Neuronal stem cell (in vitro differentiated cells): ENCODE data around the gene FBXO36.

Source experiments
- DNase-seq: peaks from one replicate; pipeline ENCODE4 v3.0.0-alpha.2; 2013; ENCODE audit warnings: low spot score
- H2AFZ ChIP-seq: one replicate; pipeline ENCODE4 v1.6.1; 2013; ENCODE audit warnings: mild to moderate bottlenecking, low read length, inconsistent platforms
- H2AK5ac ChIP-seq: 2 replicates; pipeline ENCODE4 v1.6.1; 2013; ENCODE audit warnings: low read depth, mild to moderate bottlenecking, inconsistent platforms, low read length, moderate library complexity, mixed read lengths
- H2BK120ac ChIP-seq: 2 replicates; pipeline ENCODE4 v1.6.1; 2013; ENCODE audit warnings: low read depth, mild to moderate bottlenecking, inconsistent platforms, low read length, moderate library complexity, mixed read lengths
- H2BK12ac ChIP-seq: one replicate; pipeline ENCODE4 v1.6.1; 2013; ENCODE audit warnings: low read length, inconsistent platforms
- H2BK15ac ChIP-seq: 2 replicates; pipeline ENCODE4 v1.6.1; 2013; ENCODE audit warnings: mild to moderate bottlenecking, low read length, inconsistent platforms, mixed read lengths
- H2BK5ac ChIP-seq: one replicate; pipeline ENCODE4 v1.6.1; 2013; ENCODE audit warnings: inconsistent platforms, mild to moderate bottlenecking, low read length, moderate library complexity
- H3K14ac ChIP-seq: one replicate; pipeline ENCODE4 v1.6.1; 2013; ENCODE audit warnings: low read length, inconsistent platforms
- H3K18ac ChIP-seq: 2 replicates; pipeline ENCODE4 v1.6.1; 2013; ENCODE audit warnings: low read length, inconsistent platforms
- H3K23ac ChIP-seq: 2 replicates; pipeline ENCODE4 v1.6.1; 2013; ENCODE audit warnings: low read depth, mild to moderate bottlenecking, mixed read lengths, low read length, inconsistent platforms; ENCODE audit not compliant: poor library complexity
- H3K27ac ChIP-seq: replicated peaks from 3 replicates; pipeline ENCODE4 v1.5.1; 2013; ENCODE audit warnings: low read length, inconsistent platforms
- H3K27me3 ChIP-seq, 3 experiments: 2 replicates each; pipeline ENCODE4 v1.6.1; 2013; ENCODE audit warnings: low read length in 3 of 3, mild to moderate bottlenecking in 2 of 3, inconsistent platforms in 1 of 3, low read depth in 1 of 3, mixed read lengths in 1 of 3, moderate library complexity in 1 of 3; ENCODE audit not compliant: control insufficient read depth in 3 of 3, insufficient read depth in 3 of 3
- H3K36me3 ChIP-seq, 2 donors: replicated peaks in 1 of 2; 2 replicates each; pipeline ENCODE4 v1.6.1; 2013; ENCODE audit warnings: low read length in 2 of 2; ENCODE audit not compliant: control insufficient read depth in 2 of 2, insufficient read depth in 2 of 2
- H3K4ac ChIP-seq: 2 replicates; pipeline ENCODE4 v1.6.1; 2013; ENCODE audit warnings: inconsistent platforms, mild to moderate bottlenecking, low read length, moderate library complexity
- H3K4me1 ChIP-seq, 2 donors: 1 replicate in 1 of 2; 2 replicates in 1 of 2; pipeline ENCODE4 v1.6.1; 2013; ENCODE audit warnings: low read length in 2 of 2, low read depth in 1 of 2; ENCODE audit not compliant: control insufficient read depth in 2 of 2, insufficient read depth in 1 of 2
- H3K4me2 ChIP-seq: one replicate; pipeline ENCODE4 v1.6.1; 2013; ENCODE audit warnings: mild to moderate bottlenecking, low read length, inconsistent platforms; ENCODE audit not compliant: insufficient read depth, poor library complexity, severe bottlenecking
- H3K4me3 ChIP-seq, 2 donors: 2 replicates each; pipeline ENCODE4 v1.5.1; 2013; ENCODE audit warnings: low read length in 2 of 2, mild to moderate bottlenecking in 2 of 2, inconsistent platforms in 1 of 2, moderate library complexity in 1 of 2
- H3K79me1 ChIP-seq: one replicate; pipeline ENCODE4 v1.6.1; 2013; ENCODE audit warnings: low read depth, mild to moderate bottlenecking, inconsistent platforms, low read length, moderate library complexity
- H3K9ac ChIP-seq: one replicate; pipeline ENCODE4 v1.6.1; 2013; ENCODE audit warnings: mild to moderate bottlenecking, low read depth, low read length, inconsistent platforms; ENCODE audit not compliant: poor library complexity
- H3K9me3 ChIP-seq, 2 donors: replicated peaks in 1 of 2; 2 replicates each; pipeline versions ENCODE3 to v1.6.1; 2013; ENCODE audit warnings: low read length in 2 of 2, mild to moderate bottlenecking in 2 of 2, inconsistent platforms in 1 of 2, low read depth in 1 of 2, mixed read lengths in 1 of 2, moderate library complexity in 1 of 2; ENCODE audit not compliant: control insufficient read depth in 2 of 2, insufficient read depth in 1 of 2
- H4K8ac ChIP-seq: one replicate; pipeline ENCODE4 v1.6.1; 2013; ENCODE audit warnings: low read depth, mild to moderate bottlenecking, inconsistent platforms, low read length, moderate library complexity
- H4K91ac ChIP-seq: one replicate; pipeline ENCODE4 v1.6.1; 2013; ENCODE audit warnings: low read length, low read depth, mild to moderate bottlenecking, inconsistent platforms; ENCODE audit not compliant: poor library complexity
- WGBS, 2 donors: extraction: QIAGEN DNeasy Blood & Tissue Kit; methylation state at CpG; one replicate each; pipeline ENCODE4 v1.1.7; 2013; ENCODE audit warnings: missing lambda C conversion rate in 2 of 2, mixed read lengths in 1 of 2; ENCODE audit not compliant: insufficient read length in 2 of 2, insufficient replicate concordance in 1 of 2; ENCODE audit errors: extremely low coverage in 2 of 2; 5-methylcytosine and 5-hydroxymethylcytosine counted together

Gene FBXO36

GRCh38 chr2:230042195-230042594 is 119.9 kb downstream of the FBXO36 start:
- Histone ChIP-seq H4K8ac (no peak overlapping the region), H3K4ac (no peak overlapping the region), H2BK12ac (no peak overlapping the region), H3K27ac (no peak overlapping the region), H3K4me2 (no peak overlapping the region), H3K4me1 (peaks cover 0 to 2% of the 10 kb centered on the region in 2 donors), H3K18ac (no peak overlapping the region), H3K9ac (no peak overlapping the region), H2AFZ (no peak overlapping the region), H2BK15ac (no peak overlapping the region), H3K14ac (no peak overlapping the region), H3K4me3 (no peak overlapping the region), H4K91ac (no peak overlapping the region), H3K23ac (no peak overlapping the region), H2BK120ac (no peak overlapping the region), H3K9me3 (peaks cover 0 to 9% of the 10 kb centered on the region in 2 donors), H2AK5ac (no peak overlapping the region), H3K27me3 (no peaks in the 10 kb centered on the region), H2BK5ac (no peak overlapping the region), H3K36me3 (peaks cover 0 to 75% of the 10 kb centered on the region in 2 donors), H3K79me1 (no peaks in the 10 kb centered on the region)
- WGBS, 2 donors: no CpG with 5 or more reads among the region's 1 CpG
- no peak for DNase-seq

GRCh38 chr2:230043025-230043424 is 120.7 kb downstream of the FBXO36 start:
- DNase-seq: no peak
- Histone ChIP-seq H3K4ac (no peak overlapping the region), H4K91ac (no peak overlapping the region), H2AK5ac (no peak overlapping the region), H3K27me3 (no peaks in the 10 kb centered on the region), H2BK120ac (no peak overlapping the region), H3K4me2 (no peak overlapping the region), H2AFZ (no peak overlapping the region), H3K4me3 (no peak overlapping the region), H4K8ac (no peak overlapping the region), H2BK15ac (no peak overlapping the region), H3K9me3 (peaks cover 0 to 9% of the 10 kb centered on the region in 2 donors), H3K27ac (no peak overlapping the region), H3K9ac (no peak overlapping the region), H2BK5ac (no peak overlapping the region), H3K14ac (no peak overlapping the region), H3K23ac (no peak overlapping the region), H3K36me3 (peaks cover 0 to 75% of the 10 kb centered on the region in 2 donors), H3K18ac (no peak overlapping the region), H2BK12ac (no peak overlapping the region), H3K4me1 (peaks cover 0 to 2% of the 10 kb centered on the region in 2 donors), H3K79me1 (no peaks in the 10 kb centered on the region)
- no CpG with 5 or more reads among the region's 5 CpGs for whole genome bisulfite sequencing, 2 donors

- H3K79me1 ChIP-seq: no peaks in the 10 kb centered on the region
- H2AFZ ChIP-seq: no peak overlapping the region
- H3K9me3 ChIP-seq: peaks cover 0 to 9% of the 10 kb centered on the region in 2 donors
- H3K14ac ChIP-seq: no peak overlapping the region
- H2AK5ac ChIP-seq: no peak overlapping the region
- no peak overlapping the region for H2BK15ac ChIP-seq
- H3K4me1 ChIP-seq: peaks cover 0 to 2% of the 10 kb centered on the region in 2 donors
- no peak overlapping the region for H4K91ac ChIP-seq
- no peak overlapping the region for H3K23ac ChIP-seq
- H3K18ac ChIP-seq: no peak overlapping the region
- no peak overlapping the region for H3K27ac ChIP-seq
- H3K4me2 ChIP-seq: no peak overlapping the region
- no peak overlapping the region for H3K9ac ChIP-seq
- H3K27me3 ChIP-seq: no peaks in the 10 kb centered on the region
- DNase-seq: no peak
- H2BK5ac ChIP-seq: no peak overlapping the region
- no peak overlapping the region for H2BK120ac ChIP-seq
- peaks cover 0 to 75% of the 10 kb centered on the region in 2 donors for H3K36me3 ChIP-seq
- WGBS, 2 donors: no CpG with 5 or more reads among the region's 2 CpGs
- H3K4ac ChIP-seq: no peak overlapping the region
- H3K4me3 ChIP-seq: no peak overlapping the region
- no peak overlapping the region for H4K8ac ChIP-seq
- no peak overlapping the region for H2BK12ac ChIP-seq
Observed at GRCh38 chr2:230043461-230043860, 121.2 kb downstream of the FBXO36 start.

GRCh38 chr2:230046491-230046890 is 124.2 kb downstream of the FBXO36 start:
- H3K79me1 ChIP-seq: no peaks in the 10 kb centered on the region
- H3K14ac ChIP-seq: no peak overlapping the region
- no peaks in the 10 kb centered on the region for H3K4me1 ChIP-seq
- no peak overlapping the region for H4K91ac ChIP-seq
- H2BK5ac ChIP-seq: no peak overlapping the region
- no peak overlapping the region for H2BK120ac ChIP-seq
- no peak overlapping the region for H3K4me2 ChIP-seq
- no peak overlapping the region for H4K8ac ChIP-seq
- H2AK5ac ChIP-seq: no peak overlapping the region
- H2BK15ac ChIP-seq: no peak overlapping the region
- H3K18ac ChIP-seq: no peak overlapping the region
- no peak overlapping the region for H3K9ac ChIP-seq
- WGBS, 2 donors: no CpG with 5 or more reads among the region's 16 CpGs
- no peak for DNase-seq
- H3K36me3 ChIP-seq: peaks cover 0 to 97% of the 10 kb centered on the region in 2 donors
- H3K27ac ChIP-seq: no peak overlapping the region
- H3K4me3 ChIP-seq: no peak overlapping the region
- peaks cover 0 to 9% of the 10 kb centered on the region in 2 donors for H3K9me3 ChIP-seq
- no peak overlapping the region for H3K23ac ChIP-seq
- H3K27me3 ChIP-seq: no peaks in the 10 kb centered on the region
- H3K4ac ChIP-seq: no peak overlapping the region
- H2AFZ ChIP-seq: no peak overlapping the region
- H2BK12ac ChIP-seq: no peak overlapping the region
